Measurements from ENCODE around the gene UBQLN4. TPM values are rescaled to one million over a fixed set of nuclear protein-coding genes. Genes with fewer than 3 reads are reported as not detected.
A peak's percentile ranks its signal among the peaks of the same experiment; 100 is the strongest.

UBQLN4 gene
- total RNA-seq, 6 experiments from 2014 or later: 19.0 to 25.5 (median 21.0) TPM

DNA sequence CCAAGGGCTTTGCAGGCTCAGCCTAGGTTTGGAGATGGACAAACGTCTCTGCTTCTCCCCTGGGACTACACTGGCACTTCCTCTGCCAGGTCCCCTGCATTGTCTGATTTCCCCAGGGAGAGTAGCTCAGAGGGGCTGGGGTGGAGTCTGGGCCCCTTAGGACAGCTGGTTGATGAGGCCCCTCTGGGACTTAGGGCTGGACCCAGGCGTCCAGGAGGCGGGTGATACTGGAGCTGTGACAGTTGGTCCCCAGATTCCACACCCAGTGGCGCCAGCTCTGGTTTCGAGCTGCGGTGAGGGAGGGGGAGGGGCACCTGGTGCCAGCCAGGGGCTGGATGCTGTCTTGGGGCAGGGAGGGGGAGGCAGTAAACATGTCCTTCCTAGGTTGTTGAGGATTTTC lies 36.1 kb upstream of the UBQLN4 start:
- intact Hi-C loops (cut with DNase I): no loop called here
- H3K36me3 ChIP-seq: no peaks in the 10 kb centered on the region
- H3K27me3 ChIP-seq: no peaks in the 10 kb centered on the region
- H3K27ac ChIP-seq: no peak overlapping the region
- peaks cover 0 to 17% (median 8%) of the 10 kb centered on the region in 4 donors for H3K4me1 ChIP-seq
- WGBS (ENCODE audit: insufficient coverage, low coverage, low lambda C conversion rate, missing lambda C conversion rate): 67% methylated on average over 1 of the region's 6 CpGs
- no peak for ATAC-seq
- TF ChIP-seq, protein P1, sequence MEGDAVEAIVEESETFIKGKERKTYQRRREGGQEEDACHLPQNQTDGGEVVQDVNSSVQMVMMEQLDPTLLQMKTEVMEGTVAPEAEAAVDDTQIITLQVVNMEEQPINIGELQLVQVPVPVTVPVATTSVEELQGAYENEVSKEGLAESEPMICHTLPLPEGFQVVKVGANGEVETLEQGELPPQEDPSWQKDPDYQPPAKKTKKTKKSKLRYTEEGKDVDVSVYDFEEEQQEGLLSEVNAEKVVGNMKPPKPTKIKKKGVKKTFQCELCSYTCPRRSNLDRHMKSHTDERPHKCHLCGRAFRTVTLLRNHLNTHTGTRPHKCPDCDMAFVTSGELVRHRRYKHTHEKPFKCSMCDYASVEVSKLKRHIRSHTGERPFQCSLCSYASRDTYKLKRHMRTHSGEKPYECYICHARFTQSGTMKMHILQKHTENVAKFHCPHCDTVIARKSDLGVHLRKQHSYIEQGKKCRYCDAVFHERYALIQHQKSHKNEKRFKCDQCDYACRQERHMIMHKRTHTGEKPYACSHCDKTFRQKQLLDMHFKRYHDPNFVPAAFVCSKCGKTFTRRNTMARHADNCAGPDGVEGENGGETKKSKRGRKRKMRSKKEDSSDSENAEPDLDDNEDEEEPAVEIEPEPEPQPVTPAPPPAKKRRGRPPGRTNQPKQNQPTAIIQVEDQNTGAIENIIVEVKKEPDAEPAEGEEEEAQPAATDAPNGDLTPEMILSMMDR (IDR thresholded peaks at IDR 0.05): no peak
- TF ChIP-seq POLR2A (IDR thresholded peaks at IDR 0.05): no peak
- no peaks in the 10 kb centered on the region for H3K9me3 ChIP-seq
- no peak overlapping the region for H3K4me3 ChIP-seq
- no peak for DNase-seq

DNA sequence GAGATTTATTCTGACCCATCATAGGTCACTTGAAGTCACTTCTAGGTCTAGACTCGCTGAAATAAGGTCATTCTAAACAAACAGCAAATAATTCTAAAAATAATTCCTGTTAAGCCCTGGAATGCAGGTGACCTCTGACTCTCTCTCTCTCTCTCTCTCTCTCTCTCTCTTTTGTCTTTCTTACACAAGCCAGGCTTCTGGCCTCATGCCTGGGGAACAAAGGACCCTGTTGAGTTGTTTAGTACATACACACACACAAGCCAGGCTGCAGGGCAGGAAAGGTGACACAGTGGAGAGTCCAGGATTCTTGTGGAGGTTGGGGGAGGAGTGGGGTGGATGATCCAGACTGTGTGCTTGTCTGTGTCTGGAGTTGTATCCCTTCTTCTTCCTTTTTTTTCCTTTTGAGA lies 32.7 kb upstream of the UBQLN4 start:
- ATAC-seq (peak; percentile 58 to 76 (median 72)), DNase-seq (peak; percentile 78 to 88 (median 88))
- peak overlapping the region in 2 of 3 donors; percentile 45 to 60 for H3K27ac ChIP-seq
- WGBS (ENCODE audit: insufficient coverage, low coverage, low lambda C conversion rate, missing lambda C conversion rate): 18% methylated on average over 1 of the region's 1 CpG
- peaks cover 0 to 17% (median 8%) of the 10 kb centered on the region in 4 donors for H3K4me1 ChIP-seq
- no peaks in the 10 kb centered on the region for H3K27me3 ChIP-seq
- H3K9me3 ChIP-seq: no peaks in the 10 kb centered on the region
- TF ChIP-seq POLR2A (IDR thresholded peaks at IDR 0.05): no peak
- TF ChIP-seq, protein P1 (IDR thresholded peaks at IDR 0.05): peak in 1 of 4 donors; percentile 2
- intact Hi-C loops (cut with DNase I): no loop called here
- H3K4me3 ChIP-seq: no peak overlapping the region
- H3K36me3 ChIP-seq: no peaks in the 10 kb centered on the region

DNA sequence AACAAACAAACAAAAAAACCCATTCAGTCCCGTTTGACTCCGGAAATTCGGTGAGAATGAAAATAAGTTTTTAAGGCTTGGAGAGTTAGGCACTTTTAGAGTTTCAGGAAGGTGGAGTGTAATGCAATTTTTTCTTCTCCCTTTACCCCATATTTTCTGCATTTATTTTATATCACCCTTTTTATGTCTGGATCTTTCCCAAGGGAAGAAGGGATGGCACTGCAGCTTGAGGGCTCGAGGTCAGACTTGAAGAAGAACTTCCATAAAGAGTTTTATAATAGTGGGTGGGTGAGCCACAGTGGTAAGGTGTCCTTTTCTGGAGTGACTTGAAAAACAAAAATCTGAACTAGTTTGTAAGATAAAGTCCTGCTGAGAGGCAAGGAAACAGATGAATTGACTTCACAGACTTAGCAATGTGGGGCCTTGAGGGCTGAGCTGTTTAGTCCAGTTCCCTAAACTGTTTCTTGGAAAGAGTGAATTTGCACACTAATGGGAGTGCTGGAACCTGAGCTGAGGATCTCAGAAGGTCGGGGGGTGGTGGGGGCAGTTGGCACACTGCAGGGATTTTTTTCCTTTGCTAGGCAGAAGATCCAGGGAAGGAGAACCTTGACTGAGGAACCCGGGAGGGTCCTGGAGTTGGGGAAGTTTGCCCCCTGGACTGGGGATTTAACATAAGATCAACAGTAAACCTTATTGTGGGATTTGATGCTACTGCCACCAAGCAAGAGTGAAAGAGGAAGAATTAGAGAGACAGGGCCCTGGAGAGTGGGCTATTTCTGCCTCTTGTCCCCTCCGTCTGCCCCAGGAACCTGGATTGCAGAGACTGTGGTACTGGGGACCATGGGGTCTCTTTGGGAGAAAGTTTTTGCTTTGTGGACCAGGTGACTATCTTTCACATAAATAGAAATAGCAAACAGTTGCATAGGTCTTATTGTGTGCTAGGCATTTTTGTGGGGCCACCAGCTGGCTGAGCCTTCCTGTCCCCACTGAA lies 30.5 kb upstream of the UBQLN4 start:
- DNase-seq: no peak
- intact Hi-C loops (cut with DNase I): no loop called here

DNA sequence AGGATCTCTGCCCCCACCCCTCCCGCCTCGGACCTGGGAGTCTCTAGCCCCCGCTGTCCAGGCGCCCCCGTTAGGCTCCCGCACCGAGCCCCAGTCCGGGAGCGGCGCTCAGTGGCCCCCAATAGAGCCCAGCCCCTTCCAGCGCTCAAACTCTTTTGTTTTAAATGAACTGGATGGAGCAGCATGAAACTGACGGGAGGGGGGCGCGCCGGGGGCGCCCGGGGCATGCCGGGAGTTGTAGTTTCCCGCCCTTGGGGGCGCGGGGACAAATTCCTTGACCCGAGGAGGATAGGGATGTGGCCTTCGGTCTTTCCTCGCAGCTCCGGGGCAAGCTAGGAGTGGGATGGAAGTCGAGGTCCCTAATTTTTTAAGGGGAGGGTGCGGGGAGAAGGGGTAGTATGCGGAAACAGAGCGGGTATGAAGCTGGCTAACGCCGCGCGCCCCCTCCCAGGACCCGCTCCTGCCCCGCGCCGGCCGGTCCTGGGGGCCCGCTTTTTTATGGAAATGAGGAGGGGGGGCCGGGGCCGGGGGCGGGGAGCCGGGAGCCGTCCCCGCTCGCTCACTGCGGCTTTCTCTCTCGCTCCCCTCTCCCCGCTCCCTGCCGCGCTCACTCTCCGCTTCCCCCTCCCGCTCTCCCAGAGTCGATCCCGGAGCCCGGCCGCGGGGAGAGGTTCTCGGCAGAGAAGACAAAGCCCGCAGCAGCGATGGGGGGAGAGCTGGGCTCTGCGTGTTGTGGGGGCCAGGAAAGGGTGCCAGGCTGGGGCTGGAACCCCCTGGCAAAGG lies 28.9 kb upstream of the UBQLN4 start, which contains the start of gene MEX3A:
TSS of gene MEX3A (minus strand) at position 157 of the 783 bp plus-strand sequence. CDS start 467 bp downstream, outside the sequence.
- no peaks in the 10 kb centered on the region for H3K27me3 ChIP-seq
- DNase-seq: peak; percentile 75 to 81 (median 80)
- H3K4me1 ChIP-seq: peaks cover 0 to 17% (median 8%) of the 10 kb centered on the region in 4 donors
- TF ChIP-seq POLR2A (IDR thresholded peaks at IDR 0.05): no peak
- TF ChIP-seq, protein P1 (IDR thresholded peaks at IDR 0.05): no peak
- peak within 1 kb of the TSS; percentile 81 to 85 (median 84) for H3K4me3 ChIP-seq
- peak; percentile 71 to 79 (median 77) for ATAC-seq
- no peaks in the 10 kb centered on the region for H3K36me3 ChIP-seq
- H3K27ac ChIP-seq: peak within 1 kb of the TSS; percentile 16 to 43 (median 30)
- no peaks in the 10 kb centered on the region for H3K9me3 ChIP-seq
- WGBS (ENCODE audit: insufficient coverage, low coverage, low lambda C conversion rate, missing lambda C conversion rate): under 1% methylated on average over 47 of the region's 62 CpGs
- intact Hi-C loops (cut with DNase I): no loop called here

More for the DNA sequence above, 30.5 kb upstream of the UBQLN4 start:
- Histone ChIP-seq H3K36me3 (no peaks in the 10 kb centered on the region), H3K9me3 (no peaks in the 10 kb centered on the region), H3K27me3 (no peaks in the 10 kb centered on the region), H3K4me1 (peaks cover 0 to 17% (median 8%) of the 10 kb centered on the region in 4 donors), H3K4me3 (no peak overlapping the region), H3K27ac (no peak overlapping the region)
- ATAC-seq: no peak
- 59% methylated on average over 7 of the region's 7 CpGs for WGBS (ENCODE audit: insufficient coverage, low coverage, low lambda C conversion rate, missing lambda C conversion rate)
- TF ChIP-seq, protein P1 (IDR thresholded peaks at IDR 0.05): no peak
- no peak for TF ChIP-seq POLR2A (IDR thresholded peaks at IDR 0.05)
